ENCODE data around the gene LGR4.

LGR4 gene

GRCh38 chr11:27482793-27483192 is 10.2 kb upstream of the LGR4 start:
- DNase-seq, result no peak

DNA sequence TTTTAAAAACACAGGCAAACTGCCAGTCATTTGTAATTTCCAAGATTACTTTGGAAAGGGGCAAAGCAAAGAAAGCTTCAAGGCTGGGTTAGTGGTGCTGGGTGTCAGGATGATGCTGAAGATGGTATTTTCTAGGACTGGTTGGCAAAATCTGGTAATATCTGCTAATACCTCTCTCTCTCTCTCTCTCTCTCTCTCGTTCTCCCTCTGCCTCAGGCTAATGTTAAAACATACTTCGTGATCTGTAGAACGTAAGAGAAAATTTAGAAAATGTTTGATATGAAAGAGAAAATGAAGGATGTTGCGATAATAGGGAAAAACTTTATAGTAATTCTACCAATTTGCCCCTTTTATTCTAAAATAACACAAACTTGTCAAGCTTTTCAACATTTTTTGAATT is 9.4 kb upstream of the LGR4 start:
- no peak for DNase-seq

DNA sequence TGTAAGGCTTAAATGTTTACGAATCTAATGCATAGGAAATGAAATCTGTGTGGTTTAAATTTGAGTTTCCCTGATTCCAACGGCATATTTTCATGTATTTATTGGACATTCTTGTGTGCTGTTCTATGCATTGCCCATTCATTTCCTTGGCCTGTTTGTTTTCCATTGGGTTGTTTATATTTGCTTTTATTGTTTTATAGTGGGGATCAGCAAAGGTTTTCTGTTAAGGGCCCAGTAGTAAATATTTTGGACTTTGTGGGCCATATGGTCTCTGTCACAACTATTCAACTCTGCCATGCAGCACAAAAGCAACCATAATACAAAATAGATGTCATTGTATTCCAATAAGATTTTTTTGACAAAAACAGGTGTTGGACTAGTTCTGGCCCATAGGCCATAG is 5.2 kb upstream of the LGR4 start:
- no peak for DNase-seq

DNA sequence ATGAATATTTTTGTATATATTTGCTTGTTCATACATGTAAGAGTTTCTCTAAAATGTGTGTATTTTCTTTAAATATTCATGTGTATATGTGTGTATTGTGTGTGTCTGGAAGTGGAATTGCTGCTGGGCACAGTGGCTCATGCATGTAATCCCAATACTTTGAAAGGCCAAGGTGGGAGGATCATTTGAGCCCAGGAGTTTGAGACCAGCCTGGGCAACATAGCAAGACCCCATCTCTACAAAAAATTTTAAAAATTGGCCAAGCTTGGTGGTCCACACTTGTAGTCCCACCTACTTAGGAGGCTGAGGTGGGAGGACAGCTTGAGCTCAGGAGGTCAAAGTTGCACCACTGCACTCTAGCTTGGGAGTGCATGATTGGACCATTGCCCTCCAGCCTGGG is 4.7 kb upstream of the LGR4 start:
- DNase-seq, result no peak

GRCh38 chr11:27475622-27476021 is 3.0 kb upstream of the LGR4 start:
- no peak for DNase-seq

DNA sequence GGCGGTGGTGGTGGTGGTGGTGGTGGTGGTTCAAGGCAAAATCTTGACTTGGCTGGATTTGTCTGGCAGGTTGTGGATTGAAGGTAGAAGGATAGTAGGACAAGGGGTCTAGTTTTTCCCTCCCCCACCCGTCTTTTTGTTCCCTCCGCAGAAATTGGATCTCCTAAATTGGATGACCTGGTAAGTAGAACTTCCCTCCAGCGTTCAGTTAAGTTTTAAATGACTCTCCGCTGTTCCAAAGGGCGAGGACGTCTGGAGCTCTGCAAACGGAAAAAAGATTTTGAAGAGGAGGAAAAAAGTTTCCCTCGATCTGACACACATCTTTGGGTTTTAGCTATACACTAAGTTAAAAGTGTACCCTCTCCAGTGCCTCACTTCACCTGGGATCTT is 422 bp upstream of the LGR4 start:
- DNase-seq, result no peak

- DNase-seq, result no peak
Observed at GRCh38 chr11:27471589-27472397, 797 bp downstream of the LGR4 start.

GRCh38 chr11:27470826-27471588 is 1.6 kb downstream of the LGR4 start:
- no peak for DNase-seq

DNA sequence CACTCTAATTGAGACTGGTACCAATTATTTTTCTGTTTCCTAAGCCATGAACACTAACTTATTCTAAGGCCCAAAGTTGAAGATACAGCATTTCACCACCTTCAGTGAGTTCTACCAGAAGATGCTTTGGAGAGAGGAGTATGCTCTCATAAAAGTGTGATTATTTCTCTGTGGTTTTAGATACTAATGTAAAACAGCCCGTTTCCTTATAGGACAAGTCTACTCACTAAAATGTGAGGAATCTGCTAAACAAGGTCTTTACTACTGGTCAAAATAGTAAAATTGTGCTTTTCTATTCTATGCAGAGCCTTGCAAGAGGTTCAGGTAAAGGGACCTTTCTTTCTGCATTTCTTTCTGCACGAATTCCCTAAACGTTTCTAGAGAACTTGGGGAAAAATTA is 2.4 kb downstream of the LGR4 start:
- no peak for DNase-seq

DNA sequence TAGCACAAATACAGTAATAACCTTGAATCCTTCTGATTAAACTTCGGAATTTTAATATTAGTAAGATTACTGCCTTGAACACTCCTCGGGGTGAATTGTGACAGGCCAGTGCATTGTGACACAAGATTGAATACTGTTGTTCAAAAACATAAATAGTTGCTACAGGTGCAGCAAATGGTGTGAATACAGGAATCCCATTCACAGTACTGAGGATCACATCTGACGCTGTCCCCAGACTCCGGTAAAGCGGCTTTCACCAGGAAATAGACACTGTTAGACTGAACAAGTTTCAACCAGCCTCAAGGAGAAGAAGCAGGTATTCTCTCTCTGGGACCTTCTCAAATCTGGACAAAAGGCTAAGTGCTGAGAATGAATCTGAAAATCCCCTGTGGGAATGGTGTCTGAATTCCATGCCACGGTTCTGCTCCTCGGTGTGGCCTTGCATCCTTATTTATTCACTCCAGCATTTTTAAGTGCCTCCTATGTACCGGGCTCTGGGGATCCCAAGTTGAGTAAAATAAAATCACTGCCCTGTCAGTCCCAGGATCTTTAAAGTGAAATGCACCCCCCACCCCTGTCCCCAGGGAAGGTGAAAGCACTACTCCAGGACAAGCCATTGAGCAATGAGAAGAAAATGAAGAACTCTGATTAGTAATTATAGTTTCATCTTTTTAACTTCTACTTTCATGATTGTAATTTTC is 3.4 kb downstream of the LGR4 start:
- no peak for DNase-seq

- DNase-seq, result no peak
Observed at GRCh38 chr11:27468209-27468994, 4.2 kb downstream of the LGR4 start.

- DNase-seq, result no peak
Observed at GRCh38 chr11:27467181-27467913, 5.2 kb downstream of the LGR4 start.

DNA sequence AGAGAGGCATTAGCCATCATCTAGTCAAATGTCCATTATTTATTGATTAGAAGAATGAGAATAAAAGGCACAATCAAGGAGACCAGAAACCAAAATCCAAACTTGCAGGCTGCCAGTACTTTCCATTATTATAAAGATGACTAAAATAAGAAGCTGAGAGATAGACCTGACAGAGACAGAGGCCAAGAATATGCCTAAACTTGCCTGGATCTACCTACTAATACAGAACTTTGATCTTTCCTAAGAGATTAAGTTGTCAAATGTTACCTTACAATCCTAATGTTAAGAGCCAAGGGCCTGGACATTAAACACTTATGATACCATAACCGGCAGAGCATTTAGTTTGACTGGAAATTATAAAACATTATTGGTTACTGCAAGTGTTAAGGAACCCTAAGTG is 6.2 kb downstream of the LGR4 start:
- no peak for DNase-seq

DNA sequence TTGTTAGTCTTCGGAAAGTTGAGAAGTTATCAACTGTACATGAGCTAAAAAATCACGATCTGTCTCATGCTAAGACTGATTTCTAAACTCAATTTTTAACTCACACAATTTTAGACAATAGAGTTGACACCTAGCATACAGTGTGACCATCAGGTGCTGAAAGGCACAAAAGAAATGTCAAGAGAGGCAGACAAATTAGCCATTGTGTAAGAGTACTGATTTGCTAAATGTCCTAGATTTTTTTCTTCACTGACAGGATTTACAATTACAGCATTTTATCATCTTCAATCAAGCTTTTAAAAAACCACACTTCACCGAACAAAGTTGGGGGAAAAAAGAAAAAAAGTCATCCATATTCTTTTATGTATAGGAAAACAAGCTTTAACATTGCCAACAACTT is 7.0 kb downstream of the LGR4 start:
- DNase-seq, result no peak

- no peak for DNase-seq
Observed at GRCh38 chr11:27464909-27465308, 7.7 kb downstream of the LGR4 start.

DNA sequence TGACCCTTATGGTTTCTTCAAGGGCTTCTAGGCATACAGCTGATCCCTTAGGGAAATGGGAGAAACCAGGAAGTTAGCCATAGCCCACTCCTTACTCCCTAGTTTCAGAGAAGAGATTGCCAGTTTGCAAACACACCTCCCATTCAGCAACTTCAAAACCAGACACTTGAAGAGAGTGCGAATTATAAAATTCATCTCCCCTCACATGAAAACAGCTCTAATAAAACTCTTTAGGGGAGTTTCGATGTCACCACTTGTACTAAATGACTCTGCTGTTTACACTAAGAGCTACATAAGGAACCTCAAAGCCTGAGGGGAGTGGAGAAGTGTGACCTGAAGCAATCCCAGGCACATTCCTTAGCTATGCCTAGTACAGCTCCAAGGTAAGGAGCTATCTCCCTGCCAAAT is 8.3 kb downstream of the LGR4 start:
- DNase-seq, result no peak

- DNase-seq, result no peak
Observed at GRCh38 chr11:27462543-27462942, 10.0 kb downstream of the LGR4 start.

GRCh38 chr11:27460158-27460978 is 12.2 kb downstream of the LGR4 start:
- DNase-seq, result no peak

DNA sequence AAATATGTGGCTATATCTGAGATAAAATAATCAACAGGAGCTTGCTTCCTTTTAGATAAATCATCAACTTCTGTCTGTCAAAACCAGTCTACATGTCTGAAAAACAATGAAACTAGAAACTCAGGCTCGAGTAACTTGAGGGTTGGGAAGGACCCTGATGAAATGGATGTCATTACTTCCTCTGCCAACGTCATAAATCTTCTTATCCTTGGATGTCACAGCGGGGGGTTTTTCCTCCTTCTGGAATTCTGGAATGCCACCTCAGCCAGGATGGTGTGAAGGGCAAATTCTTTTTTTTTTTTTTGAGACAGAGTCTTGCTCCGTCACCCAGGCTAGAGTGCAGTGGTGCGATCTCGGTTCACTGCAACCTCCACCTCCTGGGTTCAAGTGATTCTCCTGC is 13.4 kb downstream of the LGR4 start:
- DNase-seq, result no peak

DNA sequence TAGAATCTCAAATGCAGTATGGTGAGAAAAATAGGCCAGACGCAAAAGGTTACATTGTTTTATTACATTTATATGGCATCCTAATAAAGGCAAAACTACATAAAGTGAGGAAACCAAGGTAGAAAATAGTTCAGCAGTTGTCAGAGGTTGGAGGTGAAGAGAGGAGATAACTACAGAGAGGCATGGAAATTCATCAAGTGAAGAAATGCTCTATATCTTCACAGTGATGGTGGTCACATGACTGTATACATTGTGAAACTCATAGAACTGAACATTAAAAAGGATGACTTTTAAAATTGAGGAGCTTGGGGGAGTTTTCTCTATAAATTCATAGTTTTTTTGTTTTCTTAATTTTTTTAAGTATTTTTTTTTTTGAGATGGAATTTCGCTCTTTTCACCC is 14.4 kb downstream of the LGR4 start:
- no peak for DNase-seq

DNA sequence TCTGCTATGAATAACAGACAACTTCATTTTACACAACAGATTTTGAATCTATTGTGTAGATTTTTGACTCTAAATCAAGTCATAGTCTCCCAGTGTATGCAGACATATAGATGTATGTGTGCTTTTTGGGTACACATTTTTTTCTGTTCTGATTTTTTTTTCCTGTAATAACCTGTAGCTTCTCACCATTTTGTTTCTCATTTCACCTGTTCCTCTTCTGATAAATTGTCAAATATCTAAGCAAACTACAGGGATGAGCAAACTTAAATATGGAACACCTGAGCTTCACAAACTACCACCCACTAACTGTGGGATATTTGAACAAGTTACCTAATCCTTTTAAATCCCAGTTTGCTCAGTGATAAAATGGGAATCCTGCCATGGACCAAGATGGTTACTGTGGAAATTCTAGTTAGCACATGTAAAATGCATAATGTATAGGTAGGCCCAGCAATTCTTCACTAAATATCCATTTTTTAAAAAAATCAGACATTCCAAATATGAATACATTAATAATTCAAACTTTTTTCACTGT is 15.7 kb downstream of the LGR4 start:
- no peak for DNase-seq

Measured in NCI-H1048 (cell line).